Activated T-cell treated with anti-CD3 and anti-CD28 coated beads, Interleukin-2, amount 50 U/mL, for 72 hours (primary cell): ENCODE data around the gene MNAT1. TPM values are rescaled to one million over a fixed set of nuclear protein-coding genes. Genes with fewer than 3 reads are reported as not detected.
A peak's percentile ranks its signal among the peaks of the same experiment; 100 is the strongest.

Source experiments
- ATAC-seq, 2 donors: fragments of 150-1000 bp; cut with Tn5 transposase; replicated peaks in 1 of 2; 2 replicates each; pipeline ENCODE4 v1.10.0; 2021; ENCODE audit warnings: moderate library complexity in 2 of 2, mild to moderate bottlenecking in 1 of 2
- DNase-seq, 2 donors: peaks; one replicate each; pipeline ENCODE4 v3.0.0; 2021 to 2022; ENCODE audit warnings: mixed read lengths in 1 of 2
- H3K27ac Mint-ChIP-seq: one replicate; pipeline ENCODE4 v1.8.0; 2022; ENCODE audit warnings: mild to moderate bottlenecking, moderate library complexity, mixed read lengths
- H3K27me3 Mint-ChIP-seq: one replicate; pipeline ENCODE4 v1.8.0; 2022; ENCODE audit warnings: low read depth, mixed read lengths
- H3K36me3 Mint-ChIP-seq, 2 donors: one replicate each; pipeline ENCODE4 v1.8.0; 2022; ENCODE audit warnings: mixed read lengths in 2 of 2, mild to moderate bottlenecking in 1 of 2; ENCODE audit not compliant: insufficient read depth in 2 of 2
- H3K4me1 Mint-ChIP-seq: one replicate; pipeline ENCODE4 v1.8.0; 2022; ENCODE audit warnings: low read depth, mixed read lengths
- H3K4me3 Mint-ChIP-seq, 2 donors: one replicate each; pipeline ENCODE4 v1.8.0; 2022; ENCODE audit warnings: mild to moderate bottlenecking in 2 of 2, mixed read lengths in 2 of 2, moderate library complexity in 2 of 2
- H3K9me3 Mint-ChIP-seq, 2 donors: one replicate each; pipeline ENCODE4 v1.8.0; 2022; ENCODE audit warnings: mixed read lengths in 2 of 2
- total RNA-seq, 2 donors: library from RNA; stranded (reverse); gene quantifications; one replicate each; pipeline ENCODE4 v1.2.3, GENCODE V29; 2022

The MNAT1 gene
- total RNA-seq, 2 donors from 2014 or later: 45.4 to 51.3 TPM

DNA sequence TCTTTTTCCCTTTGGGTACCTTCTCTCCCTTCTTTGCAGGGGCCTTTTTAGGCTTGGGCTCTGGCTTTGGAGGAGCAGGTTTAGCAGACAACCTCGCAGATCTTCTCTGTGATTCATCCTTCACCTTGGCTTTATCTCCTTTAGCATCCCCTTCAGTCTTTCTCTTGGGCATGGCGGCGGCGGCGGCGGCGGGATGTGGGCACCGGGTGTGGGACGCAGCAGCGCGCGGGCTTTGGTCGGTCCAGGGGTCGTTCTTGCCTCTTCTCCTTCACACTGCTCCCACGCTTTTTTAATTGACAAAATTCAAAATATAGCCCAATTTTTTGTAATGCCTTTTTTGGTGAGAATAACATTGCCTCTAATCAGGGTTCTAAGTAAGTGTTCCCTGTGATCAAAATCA lies 237.7 kb downstream of the MNAT1 start:
- no peaks in the 10 kb centered on the region for H3K27me3 Mint-ChIP-seq
- H3K9me3 Mint-ChIP-seq: no peaks in the 10 kb centered on the region
- peaks cover 5% of the 10 kb centered on the region for H3K4me1 Mint-ChIP-seq
- H3K4me3 Mint-ChIP-seq: no peak overlapping the region
- no peak for ATAC-seq
- H3K36me3 Mint-ChIP-seq: peaks cover 2 to 15% of the 10 kb centered on the region in 2 donors
- no peak for DNase-seq
- H3K27ac Mint-ChIP-seq: no peak overlapping the region

DNA sequence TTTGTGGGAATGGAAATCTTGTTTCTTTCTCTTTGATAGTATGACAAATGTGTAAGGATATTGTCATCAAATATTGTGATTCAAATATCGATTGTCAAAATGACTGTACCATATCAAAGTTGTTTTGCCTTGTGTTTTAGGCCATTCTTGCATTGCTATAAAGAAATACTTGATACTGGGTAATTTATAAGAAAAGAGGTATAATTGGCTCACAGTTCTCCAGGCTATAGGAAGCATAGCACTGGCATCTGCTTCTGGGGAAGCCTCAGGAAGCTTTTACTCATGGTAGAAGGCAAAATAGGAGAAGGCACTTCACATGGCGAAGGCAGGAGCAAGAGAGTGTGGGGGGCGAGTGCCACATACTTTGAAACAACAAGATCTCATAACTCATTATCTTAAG lies 238.5 kb downstream of the MNAT1 start:
- no peak for DNase-seq
- no peak for ATAC-seq
- Mint-ChIP-seq H3K4me3 (no peak overlapping the region), H3K9me3 (no peaks in the 10 kb centered on the region), H3K4me1 (peaks cover 10% of the 10 kb centered on the region), H3K27ac (peak overlapping the region; percentile 58), H3K27me3 (no peaks in the 10 kb centered on the region), H3K36me3 (peaks cover 2 to 21% of the 10 kb centered on the region in 2 donors)

DNA sequence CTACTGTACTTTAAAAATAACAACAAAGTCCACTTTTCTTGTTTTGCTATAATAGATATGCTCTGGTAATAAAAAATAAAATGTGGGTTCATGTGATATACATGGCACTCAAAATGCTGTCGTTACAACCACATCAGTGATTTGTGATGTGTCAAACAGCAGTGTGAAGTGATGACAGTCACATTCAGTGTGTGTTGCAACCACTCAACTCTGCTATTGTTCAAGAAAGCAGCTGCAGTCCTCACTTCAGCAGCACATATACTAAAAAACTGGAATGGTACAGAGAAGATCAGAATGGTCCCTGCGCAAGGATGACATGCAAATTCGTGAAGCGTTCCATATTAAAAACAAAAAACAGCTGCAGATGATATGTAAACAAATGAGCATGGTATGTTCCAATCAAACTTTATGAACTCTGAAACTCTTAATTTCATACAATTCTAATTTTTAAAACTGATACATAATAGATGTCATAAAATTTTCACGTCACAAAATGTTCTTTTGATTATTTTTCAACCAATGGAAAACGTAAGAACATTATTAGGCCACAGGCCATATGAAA lies 239.6 kb downstream of the MNAT1 start:
- no peak overlapping the region for H3K27ac Mint-ChIP-seq
- H3K4me3 Mint-ChIP-seq: no peak overlapping the region
- peaks cover 21% of the 10 kb centered on the region for H3K4me1 Mint-ChIP-seq
- DNase-seq (no peak), ATAC-seq (no peak)
- peaks cover 2 to 21% of the 10 kb centered on the region in 2 donors for H3K36me3 Mint-ChIP-seq
- H3K27me3 Mint-ChIP-seq: no peaks in the 10 kb centered on the region
- H3K9me3 Mint-ChIP-seq: no peaks in the 10 kb centered on the region

DNA sequence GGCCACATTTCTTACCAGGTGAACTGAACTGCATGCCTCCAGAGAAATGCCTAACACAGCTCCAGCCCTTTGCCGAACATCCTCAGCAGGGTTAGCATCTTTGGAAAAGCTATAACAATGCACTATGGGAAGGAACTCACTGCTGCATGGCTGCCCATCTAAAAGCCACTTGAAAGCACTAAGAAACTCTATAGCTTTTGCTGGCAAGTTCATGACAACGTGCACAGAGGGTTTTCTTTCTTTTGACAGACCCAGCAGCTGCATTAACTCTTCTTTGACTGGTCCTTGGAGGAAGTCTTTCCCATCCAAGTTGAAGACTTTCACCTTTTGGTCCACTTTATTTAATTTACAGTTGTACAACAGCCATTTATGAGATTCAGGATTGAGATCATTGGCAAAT lies 241.0 kb downstream of the MNAT1 start:
- Mint-ChIP-seq H3K27me3 (no peaks in the 10 kb centered on the region), H3K4me1 (peaks cover 34% of the 10 kb centered on the region), H3K9me3 (no peaks in the 10 kb centered on the region), H3K4me3 (no peak overlapping the region), H3K27ac (peak overlapping the region; percentile 54), H3K36me3 (peaks cover 2 to 25% of the 10 kb centered on the region in 2 donors)
- DNase-seq: no peak
- no peak for ATAC-seq

DNA sequence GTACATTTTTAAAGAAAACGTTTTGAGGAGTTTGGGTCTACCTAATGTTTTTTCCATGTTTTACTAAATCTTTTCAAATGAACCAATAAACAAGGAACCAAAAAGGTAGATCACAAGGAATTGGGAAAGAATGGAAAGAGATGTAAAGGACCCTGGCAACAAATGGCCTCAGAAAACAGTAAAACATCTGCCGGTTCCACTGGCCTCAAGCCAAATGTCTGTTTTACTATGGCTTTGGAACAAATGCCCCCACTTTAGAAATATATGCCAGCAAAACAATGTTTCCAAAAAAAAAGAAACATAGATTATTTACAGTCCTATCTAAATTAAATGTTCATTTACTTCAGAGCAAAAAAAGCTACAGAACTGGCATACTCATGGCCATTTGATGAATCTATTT lies 243.3 kb downstream of the MNAT1 start:
- H3K36me3 Mint-ChIP-seq: peaks cover 2 to 25% of the 10 kb centered on the region in 2 donors
- H3K27ac Mint-ChIP-seq: peak overlapping the region; percentile 66
- no peak for DNase-seq
- peaks cover 34% of the 10 kb centered on the region for H3K4me1 Mint-ChIP-seq
- no peaks in the 10 kb centered on the region for H3K9me3 Mint-ChIP-seq
- peak overlapping the region; percentile 29 to 61 for H3K4me3 Mint-ChIP-seq
- ATAC-seq: no peak
- H3K27me3 Mint-ChIP-seq: no peaks in the 10 kb centered on the region

DNA sequence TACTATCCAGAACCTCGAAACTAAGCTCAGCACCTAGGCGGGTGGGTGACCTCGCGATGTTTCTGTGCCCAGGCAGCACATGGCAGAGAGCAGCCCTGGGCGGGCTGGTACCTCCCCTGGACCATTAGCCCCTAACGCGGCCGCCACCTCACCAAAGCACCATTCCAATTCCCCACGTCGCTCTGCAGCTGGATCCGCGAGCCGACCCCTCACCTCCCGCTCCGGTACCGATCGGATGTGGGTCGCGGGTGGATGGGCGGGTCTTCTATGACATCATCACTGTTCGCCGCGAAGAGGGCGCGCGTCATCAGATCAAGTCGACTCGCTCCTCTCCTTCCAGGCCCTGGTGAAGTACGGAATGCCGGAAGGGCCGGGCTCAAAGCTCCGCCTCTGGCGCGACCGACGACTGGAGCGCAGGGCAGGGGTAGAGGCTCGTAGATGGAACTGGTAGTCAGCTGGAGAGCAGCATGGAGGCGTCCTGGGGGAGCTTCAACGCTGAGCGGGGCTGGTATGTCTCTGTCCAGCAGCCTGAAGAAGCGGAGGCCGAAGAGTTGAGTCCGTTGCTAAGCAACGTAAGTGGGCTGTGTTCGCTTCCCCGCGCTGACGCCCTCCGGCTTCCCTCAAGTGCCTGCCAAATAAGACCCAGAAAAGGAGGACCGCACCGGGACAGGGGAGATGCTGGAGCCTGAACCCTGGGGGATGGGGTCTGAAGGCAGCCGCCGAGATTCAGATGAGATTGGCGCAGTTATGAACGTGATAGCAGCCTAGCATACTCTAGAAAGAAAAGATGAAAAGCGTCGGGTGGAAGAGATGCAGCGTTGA lies 246.5 kb downstream of the MNAT1 start, which contains the start of the genes SLC38A6 and TRMT5:
SLC38A6 (plus strand) TSS at position 435 of the 822 bp plus-strand sequence; CDS start at position 468, 33 bp downstream.
TRMT5 (minus strand) TSS at position 269 of the 822 bp plus-strand sequence; CDS start at position 163, 106 bp downstream.
- Mint-ChIP-seq H3K4me1 (peaks cover 34% of the 10 kb centered on the region), H3K36me3 (peaks cover 0 to 16% of the 10 kb centered on the region in 2 donors), H3K4me3 (no peak within 1 kb of the TSS), H3K9me3 (no peaks in the 10 kb centered on the region), H3K27ac (no peak within 1 kb of the TSS), H3K27me3 (no peaks in the 10 kb centered on the region)
- peak; percentile 94 for ATAC-seq
- DNase-seq: peak; percentile 90 to 92

DNA sequence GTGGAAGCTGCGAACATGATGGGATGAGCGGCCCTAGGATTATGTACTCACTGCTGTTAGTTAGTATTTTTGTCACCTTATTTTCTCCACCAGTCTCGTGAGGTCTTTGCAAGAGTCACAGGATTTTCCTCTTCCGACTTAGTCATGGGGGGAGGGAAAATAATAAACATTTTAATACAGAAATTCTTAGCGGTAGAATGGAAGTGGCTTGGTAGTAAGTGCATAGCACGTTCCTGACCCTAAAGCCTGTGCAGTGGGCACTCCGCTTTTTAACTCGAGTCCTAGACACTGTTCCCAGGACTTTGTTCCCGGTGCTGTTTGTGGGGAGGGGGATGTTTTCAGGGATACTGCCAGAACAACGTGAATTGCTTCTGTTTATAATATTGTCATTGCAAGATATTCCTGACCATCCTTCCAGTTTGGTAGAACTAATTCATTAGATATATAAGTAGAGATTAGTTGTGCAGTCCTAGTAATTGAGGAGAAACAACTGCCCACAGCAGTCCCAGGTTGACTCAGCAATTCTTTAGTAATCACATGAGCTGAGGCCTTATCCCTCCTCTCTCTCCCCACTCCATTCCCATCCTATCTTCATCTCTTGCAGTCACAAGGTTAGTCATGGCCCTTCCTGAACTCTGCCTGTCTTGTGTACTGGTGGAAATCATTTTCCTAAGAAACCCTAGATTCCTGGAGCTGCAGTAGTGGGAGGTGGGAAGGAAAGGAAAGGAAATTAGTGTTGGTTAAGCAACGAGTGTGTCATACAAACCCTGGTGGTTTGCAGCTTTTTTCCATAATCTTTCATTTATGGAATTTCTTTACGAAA lies 247.3 kb downstream of the MNAT1 start:
- H3K4me1 Mint-ChIP-seq: peaks cover 33% of the 10 kb centered on the region
- DNase-seq (no peak), ATAC-seq (no peak)
- H3K9me3 Mint-ChIP-seq: no peaks in the 10 kb centered on the region
- no peak overlapping the region for H3K27ac Mint-ChIP-seq
- no peak overlapping the region for H3K4me3 Mint-ChIP-seq
- H3K36me3 Mint-ChIP-seq: peaks cover 0 to 14% of the 10 kb centered on the region in 2 donors
- no peaks in the 10 kb centered on the region for H3K27me3 Mint-ChIP-seq

DNA sequence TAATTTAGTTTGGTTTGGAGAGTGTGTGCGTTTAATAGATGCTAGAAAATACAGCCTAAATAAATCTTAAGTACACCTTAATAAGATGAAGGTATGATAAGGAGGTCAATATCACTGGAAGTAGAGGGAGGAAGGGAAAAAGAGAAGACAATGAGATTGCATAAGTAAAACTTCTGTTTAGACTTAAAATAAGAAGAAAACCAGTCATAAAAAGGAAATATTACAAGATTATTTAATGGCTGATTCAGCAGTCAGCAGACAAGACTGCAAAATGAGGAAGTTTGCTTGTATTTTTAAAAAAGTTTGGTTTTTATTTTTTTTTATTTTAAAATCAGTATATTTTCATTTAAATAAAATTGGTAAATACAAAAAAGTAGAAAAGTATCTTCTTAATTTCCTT lies 249.6 kb downstream of the MNAT1 start:
- Mint-ChIP-seq H3K36me3 (peaks cover 0 to 4% of the 10 kb centered on the region in 2 donors), H3K27me3 (no peaks in the 10 kb centered on the region), H3K4me3 (no peak overlapping the region), H3K9me3 (no peaks in the 10 kb centered on the region), H3K4me1 (peaks cover 13% of the 10 kb centered on the region), H3K27ac (no peak overlapping the region)
- ATAC-seq: no peak
- DNase-seq: no peak

DNA sequence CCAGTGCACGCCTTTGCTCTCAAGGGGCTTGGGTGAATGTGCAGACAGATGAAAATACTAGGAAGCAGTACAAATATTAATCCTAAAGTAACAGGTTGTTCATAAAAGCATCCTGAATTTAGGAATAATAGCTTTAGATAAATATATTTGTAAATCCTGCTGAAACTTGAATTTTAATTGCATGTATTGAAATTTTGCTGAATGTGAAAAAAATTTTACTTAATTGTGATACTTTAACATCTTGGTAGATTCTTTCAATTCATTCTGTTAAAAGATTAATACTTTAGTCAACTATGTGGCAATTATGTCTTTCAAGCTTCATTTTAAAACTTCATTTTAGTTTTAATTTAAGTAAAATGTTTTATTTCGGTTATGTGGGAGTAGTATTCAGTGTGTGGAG lies 251.9 kb downstream of the MNAT1 start:
- peaks cover 0 to 2% of the 10 kb centered on the region in 2 donors for H3K36me3 Mint-ChIP-seq
- H3K4me1 Mint-ChIP-seq: no peaks in the 10 kb centered on the region
- H3K27ac Mint-ChIP-seq: no peak overlapping the region
- H3K4me3 Mint-ChIP-seq: no peak overlapping the region
- no peaks in the 10 kb centered on the region for H3K9me3 Mint-ChIP-seq
- H3K27me3 Mint-ChIP-seq: no peaks in the 10 kb centered on the region
- DNase-seq: no peak
- no peak for ATAC-seq

DNA sequence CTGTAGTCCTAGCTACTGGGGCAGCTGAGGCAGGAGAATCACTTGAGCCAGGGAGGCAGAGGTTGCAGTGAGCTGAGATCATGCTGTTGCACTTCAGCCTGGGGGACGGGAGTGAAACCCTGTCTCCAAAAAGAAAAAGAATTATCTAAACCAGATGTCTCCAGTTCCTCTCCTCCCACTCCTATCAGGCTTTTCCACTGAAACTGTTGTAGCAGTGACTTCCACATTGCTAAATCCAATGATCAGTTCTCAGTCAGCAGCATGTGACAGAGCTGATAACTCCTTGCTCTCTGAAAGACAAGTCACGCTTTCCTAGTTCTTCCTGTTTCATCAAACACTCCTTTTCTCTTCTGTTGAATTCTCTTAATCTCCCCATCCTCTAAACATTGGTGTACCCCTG lies 255.0 kb downstream of the MNAT1 start:
- DNase-seq (no peak), ATAC-seq (no peak)
- Mint-ChIP-seq H3K4me1 (no peaks in the 10 kb centered on the region), H3K27me3 (no peaks in the 10 kb centered on the region), H3K27ac (no peak overlapping the region), H3K36me3 (peaks cover 0 to 2% of the 10 kb centered on the region in 2 donors), H3K9me3 (no peaks in the 10 kb centered on the region), H3K4me3 (no peak overlapping the region)

DNA sequence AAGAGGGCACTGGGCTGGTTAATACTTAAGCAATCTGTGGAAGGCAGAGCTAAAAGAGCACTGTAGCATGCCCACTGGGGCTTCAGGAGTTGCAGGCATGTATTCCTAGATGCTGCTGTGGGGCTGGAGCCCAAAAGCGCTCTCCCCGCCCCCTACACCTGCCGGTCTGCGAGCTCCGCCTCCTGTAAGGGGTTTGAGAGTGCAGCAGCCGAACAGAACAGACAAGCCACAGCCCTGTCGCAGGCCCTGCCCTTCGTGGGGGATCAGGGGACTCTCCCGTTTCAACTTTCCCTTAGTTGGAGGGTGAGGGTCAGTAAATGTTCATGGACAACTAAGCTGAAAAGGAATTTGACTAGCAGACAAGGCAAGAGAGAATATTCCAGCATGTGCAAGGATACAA lies 264.1 kb downstream of the MNAT1 start:
- H3K9me3 Mint-ChIP-seq: no peaks in the 10 kb centered on the region
- H3K36me3 Mint-ChIP-seq: peaks cover 0 to 3% of the 10 kb centered on the region in 2 donors
- ATAC-seq: no peak
- H3K27ac Mint-ChIP-seq: no peak overlapping the region
- H3K4me1 Mint-ChIP-seq: no peaks in the 10 kb centered on the region
- H3K4me3 Mint-ChIP-seq: no peak overlapping the region
- no peak for DNase-seq
- no peaks in the 10 kb centered on the region for H3K27me3 Mint-ChIP-seq

DNA sequence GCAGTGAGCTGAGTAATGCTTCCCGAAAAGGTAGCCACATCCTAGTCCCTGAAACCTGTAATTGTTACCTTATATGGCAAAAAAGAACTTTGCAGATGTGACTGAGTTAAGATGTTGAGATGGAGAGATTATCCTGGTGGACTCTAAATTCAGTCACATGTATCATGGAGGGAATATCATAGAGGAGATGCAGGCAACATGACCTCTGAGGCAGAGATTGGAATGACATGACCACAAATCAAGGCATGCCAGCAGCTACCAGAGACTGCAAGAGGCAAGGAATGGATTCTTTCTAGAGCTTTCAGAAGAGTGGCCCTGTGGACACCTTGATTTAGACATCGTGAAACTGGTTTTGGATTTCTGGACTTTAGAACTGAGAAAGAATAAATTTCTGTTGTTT lies 265.0 kb downstream of the MNAT1 start:
- Mint-ChIP-seq H3K4me3 (no peak overlapping the region), H3K27me3 (no peaks in the 10 kb centered on the region), H3K9me3 (peaks cover 2 to 3% of the 10 kb centered on the region in 2 donors), H3K36me3 (peaks cover 1 to 5% of the 10 kb centered on the region in 2 donors), H3K4me1 (no peaks in the 10 kb centered on the region), H3K27ac (no peak overlapping the region)
- ATAC-seq (no peak), DNase-seq (no peak)

DNA sequence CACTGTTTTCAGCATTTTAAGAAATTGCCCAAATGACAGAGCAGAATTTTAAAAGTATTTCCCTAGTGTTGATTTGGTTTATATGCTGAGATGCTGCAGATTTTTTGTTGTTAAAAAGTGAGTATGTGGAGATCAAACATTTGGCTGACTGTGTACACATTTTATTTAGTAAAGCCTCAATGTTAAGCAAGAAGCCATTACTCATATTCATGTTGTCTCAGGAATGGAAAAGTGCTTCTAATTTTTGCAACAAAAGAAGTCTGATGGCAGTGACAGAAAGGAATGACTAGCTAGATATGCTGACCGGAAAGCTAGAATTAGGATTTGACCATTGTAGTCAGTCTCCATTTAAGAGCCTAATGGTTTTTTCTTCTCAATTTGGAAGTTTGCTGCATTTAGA lies 269.0 kb downstream of the MNAT1 start:
- Mint-ChIP-seq H3K36me3 (peaks cover 1 to 2% of the 10 kb centered on the region in 2 donors), H3K9me3 (peaks cover 2 to 3% of the 10 kb centered on the region in 2 donors), H3K27me3 (no peaks in the 10 kb centered on the region), H3K4me1 (no peaks in the 10 kb centered on the region), H3K4me3 (no peak overlapping the region), H3K27ac (no peak overlapping the region)
- DNase-seq (no peak), ATAC-seq (no peak)
